Testis (tissue), 2 donors: ENCODE measurements around the gene MMP11.

Source experiments
- POLR2A ChIP-seq: fragments of 450-650 bp; IDR thresholded peaks from one replicate; pipeline ENCODE4 v1.6.1; 2017; ENCODE audit warnings: antibody characterized with exemption, mild to moderate bottlenecking, moderate library complexity
- TF ChIP-seq, protein P1 (sequence below), 3 experiments: fragments of 450-650 bp in 2 of 3; fragments of 200-600 bp in 1 of 3; sonication (generic) in 1 of 3; IDR thresholded peaks; one replicate each; pipeline ENCODE4 v1.5.1; 2016 to 2019; ENCODE audit warnings: antibody characterized with exemption in 3 of 3, mild to moderate bottlenecking in 2 of 3, moderate library complexity in 1 of 3

DNA sequence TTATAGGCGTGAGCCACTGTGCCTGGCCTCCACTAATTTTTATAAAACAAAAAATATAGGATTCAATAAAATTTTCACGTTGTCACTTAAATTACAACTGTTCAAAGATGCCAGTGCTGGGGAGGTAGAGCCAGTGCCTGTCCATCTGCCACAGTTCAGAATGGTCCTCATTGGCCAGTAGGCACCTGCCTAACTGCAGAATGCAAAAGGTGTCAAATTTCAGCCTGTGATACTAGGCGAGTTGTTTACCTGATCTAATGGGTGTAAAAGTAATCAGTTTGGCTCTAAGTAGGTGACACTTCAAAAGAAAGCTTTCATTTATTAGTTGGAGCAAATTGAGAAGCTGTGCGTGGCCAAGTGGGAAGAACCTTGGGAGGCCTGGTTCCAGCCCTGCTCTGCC is 16.5 kb downstream of the MMP11 start:
- TF ChIP-seq, protein P1, sequence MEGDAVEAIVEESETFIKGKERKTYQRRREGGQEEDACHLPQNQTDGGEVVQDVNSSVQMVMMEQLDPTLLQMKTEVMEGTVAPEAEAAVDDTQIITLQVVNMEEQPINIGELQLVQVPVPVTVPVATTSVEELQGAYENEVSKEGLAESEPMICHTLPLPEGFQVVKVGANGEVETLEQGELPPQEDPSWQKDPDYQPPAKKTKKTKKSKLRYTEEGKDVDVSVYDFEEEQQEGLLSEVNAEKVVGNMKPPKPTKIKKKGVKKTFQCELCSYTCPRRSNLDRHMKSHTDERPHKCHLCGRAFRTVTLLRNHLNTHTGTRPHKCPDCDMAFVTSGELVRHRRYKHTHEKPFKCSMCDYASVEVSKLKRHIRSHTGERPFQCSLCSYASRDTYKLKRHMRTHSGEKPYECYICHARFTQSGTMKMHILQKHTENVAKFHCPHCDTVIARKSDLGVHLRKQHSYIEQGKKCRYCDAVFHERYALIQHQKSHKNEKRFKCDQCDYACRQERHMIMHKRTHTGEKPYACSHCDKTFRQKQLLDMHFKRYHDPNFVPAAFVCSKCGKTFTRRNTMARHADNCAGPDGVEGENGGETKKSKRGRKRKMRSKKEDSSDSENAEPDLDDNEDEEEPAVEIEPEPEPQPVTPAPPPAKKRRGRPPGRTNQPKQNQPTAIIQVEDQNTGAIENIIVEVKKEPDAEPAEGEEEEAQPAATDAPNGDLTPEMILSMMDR (IDR thresholded peaks at IDR 0.05) = no peak
- no peak for TF ChIP-seq POLR2A
